Stomach (tissue), 9 donors: ENCODE results near the gene AGMO. TPM values are rescaled to one million over a fixed set of nuclear protein-coding genes. Genes with fewer than 3 reads are reported as not detected.

Experiments used
- DNase-seq, 2 donors: peaks; one replicate each; pipeline versions ENCODE4 v3.0.0 to v3.0.0-alpha.2; 2013 to 2019
- H3K27ac ChIP-seq, 5 donors: fragments of 200-600 bp in 4 of 5; sonication (generic) in 4 of 5; one replicate each; pipeline ENCODE4 v1.5.1; 2013 to 2019; ENCODE audit warnings: mild to moderate bottlenecking in 1 of 5, moderate library complexity in 1 of 5
- H3K27me3 ChIP-seq, 3 donors: fragments of 200-600 bp; sonication (generic); one replicate each; pipeline ENCODE4 v1.5.1; 2017 to 2019; ENCODE audit warnings: mixed run types in 1 of 3
- H3K36me3 ChIP-seq, 4 donors: fragments of 200-600 bp; sonication (generic); 1 replicate in 3 of 4; 2 replicates in 1 of 4; pipeline ENCODE4 v1.5.1; 2016 to 2019
- H3K4me1 ChIP-seq, 4 donors: fragments of 200-600 bp; sonication (generic); one replicate each; pipeline ENCODE4 v1.5.1; 2016 to 2019
- H3K4me3 ChIP-seq, 4 donors: fragments of 200-600 bp; sonication (generic) in 3 of 4; one replicate each; pipeline ENCODE4 v1.5.1; 2016 to 2019; ENCODE audit warnings: mild to moderate bottlenecking in 1 of 4
- H3K9me3 ChIP-seq, 4 donors: fragments of 200-600 bp; sonication (generic); one replicate each; pipeline ENCODE4 v1.5.1; 2016 to 2019
- EP300 ChIP-seq: sonication (generic); formaldehyde crosslinking; IDR thresholded peaks from one replicate; pipeline ENCODE4 v1.6.1; 2017; ENCODE audit warnings: antibody characterized with exemption
- POLR2A ChIP-seq, 4 donors: fragments of 450-650 bp; IDR thresholded peaks; one replicate each; pipeline ENCODE4 v1.6.1; 2016; ENCODE audit warnings: antibody characterized with exemption in 4 of 4, control low read depth in 2 of 4, mild to moderate bottlenecking in 1 of 4, moderate library complexity in 1 of 4
- POLR2AphosphoS5 ChIP-seq, 3 donors: sonication (generic); formaldehyde crosslinking; IDR thresholded peaks; one replicate each; pipeline ENCODE4 v1.6.1; 2016; ENCODE audit warnings: antibody characterized with exemption in 3 of 3
- WGBS, 5 donors: extraction: QIAGEN DNeasy Blood & Tissue Kit in 3 of 5; methylation state at CpG; one replicate each; pipeline versions ENCODE4 v1.1.5 to v1.1.7; 2013 to 2018; 5-methylcytosine and 5-hydroxymethylcytosine counted together
- intact Hi-C: fragments of 100-400 bp; cut with DNase I; formaldehyde crosslinking; loops from one replicate; pipeline ENCODE4 v1.15.1; 2023; ENCODE audit warnings: low total_unique reads
- polyA plus RNA-seq, 3 donors: library from polyadenylated mRNA; stranded (reverse); fragments of 200-250 nt; gene quantifications; one replicate each; pipeline ENCODE4 v1.2.3, GENCODE V29; 2013
- total RNA-seq, 5 donors: library from RNA; depleted of rRNA; stranded (reverse); fragments of >200 nt; gene quantifications; one replicate each; pipeline versions ENCODE4 v1.1.0 to v1.2.3, GENCODE V29; 2014 to 2016
- TF ChIP-seq, protein P1 (sequence below), 7 experiments: fragments of 450-650 bp in 4 of 7; fragments of 200-600 bp in 3 of 7; sonication (generic) in 3 of 7; IDR thresholded peaks; one replicate each; pipeline ENCODE4 v1.5.1; 2016 to 2019; ENCODE audit warnings: antibody characterized with exemption in 7 of 7, control low read depth in 2 of 7, mild to moderate bottlenecking in 1 of 7
- donor health status: healthy with polysubstance abuse.
- donor health status: Bipolar disorder and iron deficiency.
- donor health status: healthy.

The AGMO gene
- total and polyA plus RNA-seq, 8 donors = 0.03 to 33.0 (median 5.0) TPM; not detected in 5

DNA sequence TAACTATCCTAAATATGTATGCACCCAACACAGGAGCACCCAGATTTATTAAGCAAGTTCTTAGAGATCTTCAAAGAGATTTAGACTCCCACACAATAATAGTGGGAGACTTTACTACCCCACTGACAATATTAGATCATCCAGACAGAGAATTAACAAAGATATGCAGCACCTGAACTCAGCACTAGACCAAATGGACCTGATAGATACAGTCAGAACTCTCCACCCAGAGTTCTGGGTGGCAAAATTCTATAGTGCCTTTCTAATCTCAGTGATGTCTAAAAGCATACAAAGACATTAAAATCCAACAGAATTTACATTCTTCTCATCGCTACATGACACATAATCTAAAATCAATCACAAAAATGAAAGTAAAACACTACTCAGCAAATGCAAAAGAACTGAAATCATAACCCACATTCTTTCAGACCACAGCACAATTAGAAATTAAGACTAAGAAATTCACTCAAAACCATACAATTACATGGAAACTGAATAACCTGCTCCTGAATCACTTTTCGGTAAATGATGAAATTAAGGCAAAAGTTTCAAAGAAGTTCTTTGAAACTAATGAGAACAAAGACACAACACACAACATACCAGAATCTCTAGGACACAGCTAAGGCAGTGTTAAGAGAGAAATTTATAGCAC, 183.2 kb downstream of the AGMO start:
- no peak for DNase-seq
- Histone ChIP-seq H3K4me1 (no peaks in the 10 kb centered on the region), H3K4me3 (no peak overlapping the region), H3K36me3 (no peaks in the 10 kb centered on the region), H3K9me3 (no peaks in the 10 kb centered on the region), H3K27me3 (no peaks in the 10 kb centered on the region), H3K27ac (no peak overlapping the region)
- TF ChIP-seq, protein P1, sequence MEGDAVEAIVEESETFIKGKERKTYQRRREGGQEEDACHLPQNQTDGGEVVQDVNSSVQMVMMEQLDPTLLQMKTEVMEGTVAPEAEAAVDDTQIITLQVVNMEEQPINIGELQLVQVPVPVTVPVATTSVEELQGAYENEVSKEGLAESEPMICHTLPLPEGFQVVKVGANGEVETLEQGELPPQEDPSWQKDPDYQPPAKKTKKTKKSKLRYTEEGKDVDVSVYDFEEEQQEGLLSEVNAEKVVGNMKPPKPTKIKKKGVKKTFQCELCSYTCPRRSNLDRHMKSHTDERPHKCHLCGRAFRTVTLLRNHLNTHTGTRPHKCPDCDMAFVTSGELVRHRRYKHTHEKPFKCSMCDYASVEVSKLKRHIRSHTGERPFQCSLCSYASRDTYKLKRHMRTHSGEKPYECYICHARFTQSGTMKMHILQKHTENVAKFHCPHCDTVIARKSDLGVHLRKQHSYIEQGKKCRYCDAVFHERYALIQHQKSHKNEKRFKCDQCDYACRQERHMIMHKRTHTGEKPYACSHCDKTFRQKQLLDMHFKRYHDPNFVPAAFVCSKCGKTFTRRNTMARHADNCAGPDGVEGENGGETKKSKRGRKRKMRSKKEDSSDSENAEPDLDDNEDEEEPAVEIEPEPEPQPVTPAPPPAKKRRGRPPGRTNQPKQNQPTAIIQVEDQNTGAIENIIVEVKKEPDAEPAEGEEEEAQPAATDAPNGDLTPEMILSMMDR (IDR thresholded peaks at IDR 0.05) = no peak
- TF ChIP-seq POLR2A (IDR thresholded peaks at IDR 0.05) (no peak), POLR2AphosphoS5 (IDR thresholded peaks at IDR 0.05) (no peak), EP300 (no peak)
- intact Hi-C loops = no loop called here
- whole genome bisulfite sequencing, 5 donors = 90 to 96% (median 94%) methylated on average over 2 of the region's 2 CpGs

DNA sequence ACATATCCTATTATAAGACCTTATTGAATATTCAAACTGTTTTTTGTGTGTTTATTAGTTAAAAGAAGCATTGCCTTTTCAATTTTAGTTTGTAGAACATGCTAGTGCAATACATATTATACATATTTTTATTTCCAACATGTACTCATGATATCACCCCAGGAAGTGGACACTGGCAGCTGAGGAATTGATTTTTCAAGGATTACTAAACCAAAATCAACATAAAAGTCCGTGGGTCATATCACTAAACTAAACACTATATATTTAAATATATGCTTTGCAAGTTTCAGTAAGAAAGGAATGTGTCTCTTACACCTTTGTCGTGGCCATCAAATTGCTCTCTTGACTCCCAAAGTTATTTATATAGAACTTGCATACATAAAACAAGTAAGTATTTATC, 185.2 kb downstream of the AGMO start:
- Histone ChIP-seq H3K4me1 (no peaks in the 10 kb centered on the region), H3K9me3 (no peaks in the 10 kb centered on the region), H3K27me3 (no peaks in the 10 kb centered on the region), H3K36me3 (no peaks in the 10 kb centered on the region), H3K4me3 (no peak overlapping the region), H3K27ac (no peak overlapping the region)
- 6 to 43% (median 25%) methylated on average over 2 of the region's 2 CpGs for WGBS, 5 donors
- intact Hi-C loops = no loop called here
- DNase-seq = no peak
- TF ChIP-seq, protein P1 (IDR thresholded peaks at IDR 0.05) = no peak
- TF ChIP-seq EP300 = no peak
- no peak for TF ChIP-seq POLR2AphosphoS5 (IDR thresholded peaks at IDR 0.05)
- TF ChIP-seq POLR2A (IDR thresholded peaks at IDR 0.05) = no peak

DNA sequence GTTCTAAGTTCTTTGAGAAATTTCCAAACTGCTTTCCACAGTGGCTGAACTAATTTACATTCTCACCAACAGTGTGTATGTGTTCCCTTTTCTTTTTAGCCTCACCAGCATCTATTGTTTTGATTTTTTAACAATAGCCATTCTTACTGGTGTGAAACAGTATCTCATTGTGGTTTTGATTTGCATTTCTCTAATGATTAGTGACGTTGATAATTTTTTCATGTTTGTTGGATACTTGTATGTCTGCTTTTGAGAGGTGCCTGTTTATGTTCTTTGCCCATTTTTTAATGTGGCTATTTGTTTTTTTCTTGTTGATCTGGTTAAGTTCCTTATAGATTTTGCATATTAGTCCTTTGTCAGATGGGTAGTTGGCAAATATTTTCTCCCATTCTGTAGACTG, 191.4 kb downstream of the AGMO start:
- WGBS, 5 donors = 40 to 66% (median 61%) methylated on average over 1 of the region's 1 CpG
- no peaks in the 10 kb centered on the region for H3K9me3 ChIP-seq
- H3K4me1 ChIP-seq = no peaks in the 10 kb centered on the region
- DNase-seq = no peak
- intact Hi-C loops = no loop called here
- H3K27me3 ChIP-seq = no peaks in the 10 kb centered on the region
- no peaks in the 10 kb centered on the region for H3K36me3 ChIP-seq
- TF ChIP-seq, protein P1 (IDR thresholded peaks at IDR 0.05) = no peak
- TF ChIP-seq POLR2AphosphoS5 (IDR thresholded peaks at IDR 0.05) (no peak), EP300 (no peak)
- H3K4me3 ChIP-seq = no peak overlapping the region
- no peak overlapping the region for H3K27ac ChIP-seq

DNA sequence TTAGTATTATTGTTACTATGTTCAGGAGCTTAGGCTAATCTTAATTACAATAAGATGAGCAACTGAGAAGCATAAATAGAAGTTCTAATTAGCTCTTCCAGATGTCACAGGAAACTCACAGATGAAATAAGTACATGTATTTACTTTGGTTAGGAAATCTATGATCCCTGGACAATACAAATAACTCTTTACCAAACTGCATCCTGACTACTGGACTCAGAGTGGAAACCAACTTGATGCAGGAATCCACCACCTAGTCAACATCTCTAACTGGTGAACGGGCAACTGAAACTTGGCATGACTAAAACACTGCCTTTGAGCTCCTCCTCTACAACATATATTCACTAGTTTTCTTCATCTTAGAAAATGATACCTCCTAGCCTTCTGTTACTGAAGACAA, 193.2 kb downstream of the AGMO start:
- intact Hi-C loops = no loop called here
- no peaks in the 10 kb centered on the region for H3K4me1 ChIP-seq
- 67 to 83% (median 75%) methylated on average over 1 of the region's 1 CpG for WGBS, 5 donors
- no peaks in the 10 kb centered on the region for H3K36me3 ChIP-seq
- TF ChIP-seq, protein P1 (IDR thresholded peaks at IDR 0.05) = no peak
- TF ChIP-seq POLR2A (IDR thresholded peaks at IDR 0.05) (no peak), EP300 (no peak), POLR2AphosphoS5 (IDR thresholded peaks at IDR 0.05) (no peak)
- DNase-seq = no peak
- no peak overlapping the region for H3K27ac ChIP-seq
- H3K27me3 ChIP-seq = no peaks in the 10 kb centered on the region
- H3K9me3 ChIP-seq = no peaks in the 10 kb centered on the region
- no peak overlapping the region for H3K4me3 ChIP-seq
